Upper lobe of left lung (tissue), 6 donors: ENCODE data around the gene UXT. TPM values are rescaled to one million over a fixed set of nuclear protein-coding genes. Genes with fewer than 3 reads are reported as not detected.
A peak's percentile ranks its signal among the peaks of the same experiment; 100 is the strongest.

Source experiments
- ATAC-seq, 2 donors: fragments of 200-7000 bp; cut with Tn5 transposase; one replicate each; pipeline ENCODE4 v1.9.1; 2022; ENCODE audit warnings: mild to moderate bottlenecking in 2 of 2, moderate library complexity in 2 of 2; ENCODE audit not compliant: low FRiP score in 2 of 2
- DNase-seq, 2 donors: peaks; one replicate each; pipeline ENCODE4 v3.0.0-alpha.2; 2019 to 2020
- H3K27ac ChIP-seq, 4 donors: fragments of 200-600 bp; sonication (generic); one replicate each; pipeline ENCODE4 v1.5.1; 2016 to 2019
- H3K27me3 ChIP-seq, 4 donors: fragments of 200-600 bp; sonication (generic); one replicate each; pipeline ENCODE4 v1.5.1; 2017 to 2019
- H3K36me3 ChIP-seq, 4 donors: fragments of 200-600 bp; sonication (generic); one replicate each; pipeline ENCODE4 v1.5.1; 2016 to 2019
- H3K4me1 ChIP-seq, 4 donors: fragments of 200-600 bp; sonication (generic); one replicate each; pipeline ENCODE4 v1.5.1; 2018 to 2019
- H3K4me3 ChIP-seq, 4 donors: fragments of 200-600 bp; sonication (generic); one replicate each; pipeline ENCODE4 v1.5.1; 2017 to 2019; ENCODE audit warnings: mild to moderate bottlenecking in 2 of 4, moderate library complexity in 1 of 4
- H3K9me3 ChIP-seq, 4 donors: fragments of 200-600 bp; sonication (generic); one replicate each; pipeline ENCODE4 v1.5.1; 2018 to 2019
- EP300 ChIP-seq, 4 donors: sonication (generic); formaldehyde crosslinking; IDR thresholded peaks; one replicate each; pipeline ENCODE4 v1.5.1; 2017; ENCODE audit warnings: antibody characterized with exemption in 4 of 4, control low read depth in 2 of 4
- POLR2A ChIP-seq, 4 donors: fragments of 450-650 bp; IDR thresholded peaks; one replicate each; pipeline ENCODE4 v1.5.1; 2016 to 2017; ENCODE audit warnings: antibody characterized with exemption in 4 of 4, mild to moderate bottlenecking in 2 of 4
- POLR2AphosphoS5 ChIP-seq, 2 donors: sonication (generic); formaldehyde crosslinking; IDR thresholded peaks; one replicate each; pipeline ENCODE4 v1.5.1; 2017; ENCODE audit warnings: antibody characterized with exemption in 2 of 2
- WGBS, 2 donors: methylation state at CpG; one replicate each; pipeline ENCODE4 v1.1.5; 2017 to 2018; 5-methylcytosine and 5-hydroxymethylcytosine counted together
- total RNA-seq, 6 donors: library from RNA; depleted of rRNA in 4 of 6; stranded (reverse); fragments of >200 nt in 4 of 6; gene quantifications; one replicate each; pipeline versions ENCODE4 v1.1.0 to v1.2.1, GENCODE V29; 2016 to 2021
- TF ChIP-seq, protein P1 (sequence below), 6 experiments: fragments of 450-650 bp in 4 of 6; fragments of 200-600 bp in 2 of 6; sonication (generic) in 2 of 6; IDR thresholded peaks; one replicate each; pipeline ENCODE4 v1.5.1; 2016 to 2019; ENCODE audit warnings: antibody characterized with exemption in 6 of 6
- donor health status: DM: no; HTN: no; CAD: no; lungs with moderate emphysema.
- donor health status: DM: no; HTN: yes; CAD: no; lungs with severe emphysema.

Gene UXT
- total RNA-seq, 6 donors from 2014 or later: 23.0 to 90.6 (median 75.2) TPM

DNA sequence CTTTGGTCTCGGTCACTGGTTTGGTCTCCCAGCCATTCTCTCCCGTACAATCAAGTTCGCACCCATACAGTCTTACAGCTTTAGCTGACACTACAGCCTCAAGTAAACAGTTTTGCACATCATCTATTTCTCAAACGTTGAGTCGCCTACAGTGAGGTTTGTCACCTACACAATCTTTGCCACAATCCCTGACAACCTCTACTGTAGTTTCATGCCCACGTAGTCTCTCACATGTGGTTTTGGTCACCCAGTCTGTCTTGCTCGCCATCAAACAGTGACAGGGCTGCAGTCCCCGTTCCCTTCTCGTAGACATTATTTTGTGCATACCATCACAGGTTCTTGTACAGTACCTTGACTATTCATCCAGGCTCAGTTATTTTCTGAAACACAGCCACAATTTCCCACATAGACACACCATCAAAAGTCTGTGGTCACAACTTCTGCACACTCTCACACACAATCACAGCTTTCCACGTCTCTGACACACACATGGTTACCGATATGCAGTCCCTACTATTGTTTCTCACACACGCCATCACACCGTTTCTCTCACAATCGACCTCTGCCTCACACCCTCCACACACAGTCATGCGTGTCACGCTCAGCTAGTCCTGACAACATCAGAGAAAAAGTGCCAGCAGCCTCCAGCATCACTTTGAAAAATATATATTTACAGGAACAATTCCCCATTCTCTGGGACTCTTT lies 24.0 kb downstream of the UXT start:
- Histone ChIP-seq H3K4me3 (no peak overlapping the region), H3K27me3 (no peaks in the 10 kb centered on the region), H3K27ac (no peak overlapping the region), H3K9me3 (peaks cover 0 to 13% (median 0%) of the 10 kb centered on the region in 4 donors), H3K4me1 (peaks cover 0 to under 1% (median 0%) of the 10 kb centered on the region in 4 donors), H3K36me3 (peaks cover 0 to 40% (median 10%) of the 10 kb centered on the region in 4 donors)
- WGBS, 2 donors: 84 to 88% methylated on average over 16 of the region's 16 CpGs
- TF ChIP-seq POLR2AphosphoS5 (IDR thresholded peaks at IDR 0.05) (no peak), POLR2A (IDR thresholded peaks at IDR 0.05) (no peak), EP300 (IDR thresholded peaks at IDR 0.05) (no peak)
- TF ChIP-seq, protein P1, sequence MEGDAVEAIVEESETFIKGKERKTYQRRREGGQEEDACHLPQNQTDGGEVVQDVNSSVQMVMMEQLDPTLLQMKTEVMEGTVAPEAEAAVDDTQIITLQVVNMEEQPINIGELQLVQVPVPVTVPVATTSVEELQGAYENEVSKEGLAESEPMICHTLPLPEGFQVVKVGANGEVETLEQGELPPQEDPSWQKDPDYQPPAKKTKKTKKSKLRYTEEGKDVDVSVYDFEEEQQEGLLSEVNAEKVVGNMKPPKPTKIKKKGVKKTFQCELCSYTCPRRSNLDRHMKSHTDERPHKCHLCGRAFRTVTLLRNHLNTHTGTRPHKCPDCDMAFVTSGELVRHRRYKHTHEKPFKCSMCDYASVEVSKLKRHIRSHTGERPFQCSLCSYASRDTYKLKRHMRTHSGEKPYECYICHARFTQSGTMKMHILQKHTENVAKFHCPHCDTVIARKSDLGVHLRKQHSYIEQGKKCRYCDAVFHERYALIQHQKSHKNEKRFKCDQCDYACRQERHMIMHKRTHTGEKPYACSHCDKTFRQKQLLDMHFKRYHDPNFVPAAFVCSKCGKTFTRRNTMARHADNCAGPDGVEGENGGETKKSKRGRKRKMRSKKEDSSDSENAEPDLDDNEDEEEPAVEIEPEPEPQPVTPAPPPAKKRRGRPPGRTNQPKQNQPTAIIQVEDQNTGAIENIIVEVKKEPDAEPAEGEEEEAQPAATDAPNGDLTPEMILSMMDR (IDR thresholded peaks at IDR 0.05): no peak
- DNase-seq: no peak
- no peak for ATAC-seq

DNA sequence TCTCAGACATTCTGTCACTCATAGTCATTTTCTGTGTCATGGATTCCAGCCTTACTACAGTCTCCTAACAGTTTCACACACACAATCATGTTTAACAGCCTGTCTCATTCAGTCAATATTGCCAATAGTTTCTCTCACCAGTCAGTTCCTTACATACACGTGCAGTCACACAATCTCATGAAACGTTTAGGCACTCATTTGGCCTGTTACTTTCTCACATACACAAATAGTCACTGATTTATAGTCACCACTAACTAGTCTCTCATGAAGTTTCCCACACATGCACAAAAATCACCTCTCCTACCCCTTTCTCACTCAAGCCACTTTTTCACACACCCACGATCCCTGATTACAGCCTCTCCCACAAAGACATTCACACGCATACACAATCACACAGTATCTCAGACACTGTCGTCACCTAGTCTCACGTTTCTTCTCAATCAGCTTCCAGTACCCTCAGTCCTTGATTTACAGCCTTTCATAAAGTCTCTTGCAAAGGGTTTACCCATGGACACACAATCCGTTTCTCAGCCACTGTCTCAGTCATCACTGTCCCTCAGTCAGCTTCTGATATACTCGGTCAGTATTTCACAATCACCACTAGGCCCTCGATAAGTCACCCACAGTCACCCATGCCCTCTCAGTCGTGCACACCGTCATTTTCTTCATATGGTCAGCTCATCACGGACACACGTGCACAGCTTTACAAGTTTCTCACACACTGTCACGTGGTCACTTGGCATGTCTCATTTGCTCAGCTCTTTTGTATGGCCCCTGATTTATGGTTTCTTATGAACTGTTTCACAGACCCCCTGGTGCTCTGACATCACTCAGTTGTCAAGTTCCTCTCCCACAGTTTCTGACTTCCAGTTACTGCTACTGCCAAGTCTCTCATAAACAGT lies 25.0 kb downstream of the UXT start:
- ATAC-seq (no peak), DNase-seq (no peak)
- Histone ChIP-seq H3K27me3 (no peaks in the 10 kb centered on the region), H3K9me3 (peaks cover 0 to 2% (median 0%) of the 10 kb centered on the region in 4 donors), H3K36me3 (peaks cover 0 to 29% (median 6%) of the 10 kb centered on the region in 4 donors), H3K4me3 (no peak overlapping the region), H3K4me1 (peaks cover 0 to 8% (median 0%) of the 10 kb centered on the region in 4 donors), H3K27ac (no peak overlapping the region)
- TF ChIP-seq POLR2A (IDR thresholded peaks at IDR 0.05) (no peak), EP300 (IDR thresholded peaks at IDR 0.05) (no peak), POLR2AphosphoS5 (IDR thresholded peaks at IDR 0.05) (no peak)
- TF ChIP-seq, protein P1 (IDR thresholded peaks at IDR 0.05): no peak
- WGBS, 2 donors: 72 to 80% methylated on average over 14 of the region's 14 CpGs

DNA sequence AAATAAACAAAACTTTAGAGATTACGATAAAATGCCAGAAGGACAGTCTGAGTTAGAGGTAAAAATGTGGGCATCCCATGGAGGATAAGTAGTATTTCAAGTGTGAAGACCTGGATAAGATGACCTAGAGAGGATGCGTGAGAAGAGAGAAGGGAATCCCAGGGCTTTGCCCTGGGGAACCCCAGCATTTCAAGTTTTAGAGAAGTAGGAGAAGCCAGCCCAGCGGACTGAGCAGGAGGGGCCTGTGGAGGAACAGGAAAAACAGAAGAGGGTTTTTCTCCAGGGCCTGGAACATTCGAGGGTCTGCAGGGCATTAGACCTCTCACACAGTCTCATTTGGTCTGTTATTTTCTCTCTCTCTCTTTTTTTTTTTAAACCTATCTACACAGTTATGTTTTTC lies 26.3 kb downstream of the UXT start:
- Histone ChIP-seq H3K4me3 (no peak overlapping the region), H3K27me3 (no peaks in the 10 kb centered on the region), H3K27ac (no peak overlapping the region), H3K4me1 (peaks cover 0 to 8% (median 0%) of the 10 kb centered on the region in 4 donors), H3K9me3 (no peaks in the 10 kb centered on the region), H3K36me3 (peaks cover 0 to 18% (median under 1%) of the 10 kb centered on the region in 4 donors)
- no peak for ATAC-seq
- TF ChIP-seq, protein P1 (IDR thresholded peaks at IDR 0.05): no peak
- TF ChIP-seq EP300 (IDR thresholded peaks at IDR 0.05) (no peak), POLR2AphosphoS5 (IDR thresholded peaks at IDR 0.05) (no peak), POLR2A (IDR thresholded peaks at IDR 0.05) (no peak)
- WGBS, 2 donors: 53 to 55% methylated on average over 4 of the region's 4 CpGs
- peak in 1 of 2 donors; percentile 32 for DNase-seq

DNA sequence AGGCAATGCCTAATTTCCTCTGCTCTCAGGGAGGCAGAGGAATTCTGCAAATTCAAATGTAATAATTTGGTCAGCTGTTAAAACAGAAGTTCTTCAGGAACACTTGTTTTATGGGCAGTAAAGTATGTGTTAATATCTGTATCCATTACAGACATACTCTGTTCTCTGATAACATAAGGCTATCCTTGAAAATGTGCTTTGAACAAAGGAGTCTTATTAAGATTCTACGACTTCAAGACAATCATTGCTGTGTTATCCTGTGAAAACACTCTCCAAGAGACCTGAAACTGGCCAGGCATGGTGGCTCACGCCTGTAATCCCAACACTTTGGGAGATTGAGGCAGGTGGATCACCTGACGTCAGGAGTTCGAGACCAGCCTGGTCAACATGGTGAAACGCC lies 27.3 kb downstream of the UXT start:
- 84 to 89% methylated on average over 5 of the region's 5 CpGs for WGBS, 2 donors
- no peak for TF ChIP-seq POLR2AphosphoS5 (IDR thresholded peaks at IDR 0.05)
- TF ChIP-seq, protein P1 (IDR thresholded peaks at IDR 0.05): no peak
- TF ChIP-seq EP300 (IDR thresholded peaks at IDR 0.05): no peak
- TF ChIP-seq POLR2A (IDR thresholded peaks at IDR 0.05): no peak

More for the DNA sequence above, 27.3 kb downstream of the UXT start:
- no peaks in the 10 kb centered on the region for H3K9me3 ChIP-seq
- DNase-seq: no peak
- H3K27ac ChIP-seq: no peak overlapping the region
- no peak for ATAC-seq
- no peak overlapping the region for H3K4me3 ChIP-seq
- H3K36me3 ChIP-seq: peaks cover 0 to 17% (median 0%) of the 10 kb centered on the region in 4 donors
- H3K4me1 ChIP-seq: peaks cover 0 to 8% (median 0%) of the 10 kb centered on the region in 4 donors
- no peaks in the 10 kb centered on the region for H3K27me3 ChIP-seq
